ENCODE results near the gene GALNS.

GALNS gene

DNA sequence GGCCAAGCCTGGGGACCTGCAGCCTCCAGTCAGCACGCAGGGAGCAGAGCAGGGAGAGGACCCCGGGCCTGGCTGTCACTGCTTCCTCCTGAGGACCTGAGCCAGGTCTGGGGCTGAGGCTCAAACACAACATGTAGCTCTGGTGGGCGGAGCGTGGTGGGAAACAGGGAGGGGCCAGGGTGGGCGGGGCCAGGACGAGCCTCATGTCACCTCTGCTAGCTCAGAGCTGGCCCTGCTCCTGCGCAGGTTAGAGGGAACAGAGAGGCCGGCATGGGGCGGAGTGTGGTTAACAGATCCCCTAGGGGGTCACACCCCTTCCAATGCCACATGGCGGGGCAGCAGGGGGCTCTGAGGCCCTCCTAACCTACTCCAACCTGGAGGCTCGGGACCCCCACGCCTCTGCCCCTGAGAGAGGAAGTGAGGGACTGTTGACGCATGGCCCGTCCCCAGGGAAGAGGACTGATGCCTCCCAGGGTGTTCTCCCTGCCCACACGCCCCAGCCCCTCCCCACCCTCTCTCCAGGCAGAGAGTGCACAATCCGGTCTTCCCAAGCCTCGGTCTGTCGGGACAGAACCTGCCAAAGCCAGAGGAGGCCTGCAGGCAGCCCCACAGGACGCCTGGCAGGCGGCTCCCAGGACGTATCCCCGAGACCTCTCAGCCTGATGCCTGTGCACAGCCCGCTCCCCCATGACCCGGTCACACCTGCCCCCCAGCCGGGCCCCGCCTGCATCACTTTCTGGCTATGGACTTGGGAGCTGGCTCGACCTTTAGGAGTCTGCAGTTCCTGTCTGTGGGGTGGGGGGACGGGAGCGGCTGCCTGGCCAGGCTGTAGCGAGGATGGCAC lies 86.9 kb downstream of the GALNS start:
- DNase-seq (ENCODE audit: low spot score) = no peak

DNA sequence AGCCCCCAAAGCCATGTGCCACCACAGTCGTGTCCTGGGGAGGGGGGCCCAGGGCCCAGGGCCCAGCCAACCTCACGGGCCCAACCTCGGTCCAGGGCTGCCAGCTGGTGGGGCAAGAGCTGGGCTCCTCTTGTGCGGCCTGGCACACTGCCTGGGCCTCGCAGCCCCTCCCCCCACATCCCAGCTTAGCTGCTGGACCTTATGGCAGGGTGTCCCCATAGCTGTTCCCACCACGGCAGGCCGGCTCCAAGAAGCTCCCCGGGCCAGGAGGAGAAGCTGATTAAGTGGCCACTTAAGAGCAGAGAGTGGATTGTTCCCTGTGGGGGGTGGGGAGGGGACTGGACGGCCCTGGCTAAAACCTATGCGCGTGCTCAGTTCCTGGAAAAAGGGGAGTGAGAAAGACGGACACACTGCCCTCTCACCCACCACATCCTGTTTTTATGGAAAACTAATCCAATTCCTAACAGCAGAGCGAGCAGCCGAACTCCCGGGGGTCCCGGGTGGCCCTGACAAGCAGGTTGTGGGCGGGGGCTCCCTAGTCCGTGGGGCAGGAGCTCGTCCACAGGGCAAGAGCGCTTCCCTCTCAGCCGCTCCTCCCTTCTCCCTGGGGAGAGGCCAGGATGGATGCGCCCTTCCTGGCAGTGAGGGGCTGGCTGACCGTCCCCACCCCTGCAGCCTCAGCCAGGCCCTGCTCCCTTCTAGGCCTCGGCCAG lies 88.5 kb downstream of the GALNS start:
- no peak for DNase-seq (ENCODE audit: low spot score)

DNA sequence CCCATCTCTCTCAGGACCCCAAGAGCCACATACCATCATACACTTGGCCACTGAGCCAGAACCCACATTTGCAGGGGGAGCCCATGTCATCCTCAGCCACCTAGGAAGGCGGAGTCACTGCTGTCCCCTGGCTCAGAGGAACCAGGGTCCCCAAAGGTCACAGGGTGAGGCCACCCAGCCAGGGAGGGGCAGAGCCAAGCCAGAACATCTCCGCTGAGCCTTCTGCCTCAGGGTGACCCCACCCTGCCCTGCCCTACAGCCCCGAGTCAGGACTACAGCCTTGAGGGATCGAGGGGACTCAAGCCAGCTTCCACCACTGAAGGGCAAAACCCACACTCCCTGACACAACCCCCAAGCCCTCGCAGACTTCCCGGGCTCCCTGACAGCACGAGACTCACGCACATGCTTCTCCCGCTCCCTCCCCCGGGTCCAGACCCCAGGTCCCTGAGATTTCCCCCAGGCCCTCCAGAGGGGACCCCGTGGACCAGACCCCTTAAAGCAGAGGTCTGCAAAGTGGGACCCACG lies 89.1 kb downstream of the GALNS start:
- DNase-seq (ENCODE audit: low spot score) = no peak

DNA sequence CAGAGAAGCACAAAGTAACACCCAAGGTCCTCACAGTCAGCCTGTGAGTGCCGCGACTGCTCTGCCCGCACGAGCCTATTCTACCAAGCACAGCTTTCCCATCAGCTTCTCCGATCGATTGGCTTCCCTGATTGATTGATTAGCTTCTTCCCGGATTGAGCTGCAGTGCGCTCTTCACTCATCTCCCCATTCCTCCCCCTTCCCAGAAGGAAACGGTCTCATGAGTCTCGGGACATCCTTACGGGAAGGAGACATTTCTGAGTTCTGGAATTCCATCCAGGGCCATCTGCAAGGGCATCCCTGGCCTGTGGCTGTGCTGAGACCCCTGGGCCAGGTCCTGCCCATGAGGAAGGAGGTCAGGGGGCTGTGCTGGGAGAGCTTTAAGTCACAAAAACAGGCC lies 89.8 kb downstream of the GALNS start:
- no peak for DNase-seq (ENCODE audit: low spot score)

DNA sequence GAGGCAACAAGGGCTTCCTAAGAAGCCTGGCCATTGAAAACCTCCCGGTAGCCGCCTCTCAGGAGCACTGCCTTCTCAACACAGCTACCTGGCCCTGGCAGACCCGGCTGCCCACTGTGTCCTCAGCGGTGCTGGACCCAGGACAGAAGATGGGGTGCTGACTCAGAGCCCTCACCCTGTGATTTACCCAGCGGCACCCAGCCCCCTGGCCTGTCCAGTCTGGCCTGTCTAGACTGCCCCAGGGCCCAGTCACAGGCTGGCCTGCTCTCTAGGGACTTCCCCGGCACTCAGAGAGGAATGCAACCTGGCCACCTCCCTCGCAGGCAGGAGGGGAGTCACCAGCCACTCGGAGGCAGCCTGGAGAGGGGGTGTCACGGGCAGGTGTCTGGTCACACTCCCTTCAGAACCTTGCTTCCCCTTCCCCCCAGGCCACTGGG lies 91.8 kb downstream of the GALNS start:
- DNase-seq (ENCODE audit: low spot score) = no peak

DNA sequence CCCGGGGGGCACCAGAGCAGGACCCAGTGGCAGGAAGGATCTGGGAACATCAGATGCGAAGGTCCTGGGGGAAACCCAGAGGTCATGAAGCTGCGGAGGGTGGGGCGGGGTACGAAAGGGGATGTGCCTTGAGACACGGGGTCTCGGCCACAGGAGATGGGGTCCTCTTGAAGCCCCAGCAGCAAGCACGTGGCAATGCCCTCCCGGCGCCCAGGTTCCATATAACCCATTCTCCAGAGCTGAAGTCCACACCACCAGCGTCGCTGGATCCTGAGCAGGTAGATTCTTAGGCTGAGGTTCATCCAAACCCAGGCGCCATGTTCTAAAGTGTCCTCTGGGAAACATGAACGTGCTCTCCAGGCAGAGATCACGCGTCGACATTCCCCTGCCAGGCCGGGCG lies 92.7 kb downstream of the GALNS start:
- DNase-seq (ENCODE audit: low spot score) = no peak
